HG03280 (cell line): ENCODE results near the gene TMPRSS3.

Experiments
- ATAC-seq: cut with Tn5 transposase; IDR thresholded peaks from one replicate; pipeline ENCODE4 v1.9.1; 2021; ENCODE audit warnings: mild to moderate bottlenecking, moderate library complexity; ENCODE audit not compliant: unreplicated experiment

The TMPRSS3 gene

GRCh38 chr21:42374864-42375499, 20.9 kb downstream of the TMPRSS3 start:
- no peak for ATAC-seq

DNA sequence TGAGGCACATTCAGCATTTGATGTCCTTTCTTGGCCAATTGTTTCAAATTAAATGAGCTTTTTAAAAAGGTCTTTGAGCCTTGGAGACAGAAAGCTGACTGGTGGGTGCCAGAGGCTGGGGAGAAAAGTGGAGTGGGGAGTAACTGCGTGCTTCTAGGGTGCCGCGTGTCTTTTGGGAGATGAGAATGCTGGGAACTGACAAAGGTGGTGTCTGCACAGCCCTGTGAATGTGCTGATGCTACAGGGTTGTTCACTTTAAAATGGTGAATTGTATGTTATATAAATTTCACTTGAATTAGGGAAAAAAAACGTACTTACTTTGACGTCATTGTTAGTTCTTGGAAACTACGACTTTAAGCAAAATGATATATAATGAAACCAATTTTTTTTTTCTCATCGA, 21.4 kb downstream of the TMPRSS3 start:
- ATAC-seq = no peak

DNA sequence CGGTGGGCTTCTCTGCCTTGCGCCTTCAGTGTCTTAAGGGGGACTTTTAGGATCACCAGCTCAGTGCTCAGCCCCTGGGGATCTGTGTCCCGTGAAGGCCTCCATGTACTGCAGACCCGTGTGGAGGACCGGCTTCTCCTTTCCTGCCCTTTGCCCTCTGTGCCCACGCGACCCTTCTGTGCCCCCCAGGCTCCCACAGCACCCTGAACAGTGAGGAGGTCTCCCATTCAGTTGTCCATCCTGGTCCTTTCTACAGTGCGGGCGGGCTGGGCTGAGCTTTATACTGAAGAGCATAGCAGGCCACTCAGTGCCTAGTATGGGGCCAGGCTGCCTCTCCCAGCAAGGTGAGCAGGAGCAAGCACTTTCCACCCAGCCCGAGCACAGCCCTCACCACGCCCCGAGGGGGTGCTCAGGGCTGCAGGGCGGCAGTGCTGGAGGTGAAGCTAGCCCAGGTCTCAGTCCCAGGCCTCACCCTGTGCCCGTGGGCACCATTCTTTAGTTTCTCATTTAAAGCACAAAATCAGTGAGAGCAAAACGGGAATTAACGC, 21.9 kb downstream of the TMPRSS3 start:
- no peak for ATAC-seq

GRCh38 chr21:42373196-42373907, 22.5 kb downstream of the TMPRSS3 start:
- no peak for ATAC-seq

GRCh38 chr21:42370894-42371654, 24.8 kb downstream of the TMPRSS3 start:
- ATAC-seq = no peak

DNA sequence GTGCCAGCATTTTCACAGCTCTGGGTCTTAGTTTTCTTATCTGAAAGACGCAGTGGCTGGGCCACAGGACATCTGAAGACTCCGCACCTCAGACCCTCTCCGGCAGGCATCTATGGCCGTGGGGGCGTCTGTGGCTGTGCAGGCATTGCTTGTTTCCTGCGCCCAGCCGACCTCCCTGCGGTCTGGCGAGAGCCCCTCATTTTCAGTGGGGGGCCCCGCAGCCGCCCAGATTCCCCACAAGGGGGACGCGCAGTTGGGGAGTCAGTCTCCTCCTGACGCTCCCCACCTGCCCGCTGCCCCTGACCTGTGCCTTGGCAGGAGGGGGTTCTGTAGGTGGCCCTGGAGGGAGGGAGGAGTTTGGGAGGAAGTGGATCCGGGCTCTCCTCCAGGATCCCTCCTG, 26.0 kb downstream of the TMPRSS3 start:
- no peak for ATAC-seq

- ATAC-seq = no peak
These were observed 28.3 kb downstream of the TMPRSS3 start for GRCh38 chr21:42367367-42368165.

GRCh38 chr21:42366292-42367010, 29.4 kb downstream of the TMPRSS3 start, which contains the start of gene TFF1:
TSS of gene TFF1 (minus strand) at chr21:42366535. CDS start at chr21:42366495, 40 bp downstream.
- ATAC-seq = no peak

GRCh38 chr21:42365770-42366169, 30.1 kb downstream of the TMPRSS3 start:
- no peak for ATAC-seq

DNA sequence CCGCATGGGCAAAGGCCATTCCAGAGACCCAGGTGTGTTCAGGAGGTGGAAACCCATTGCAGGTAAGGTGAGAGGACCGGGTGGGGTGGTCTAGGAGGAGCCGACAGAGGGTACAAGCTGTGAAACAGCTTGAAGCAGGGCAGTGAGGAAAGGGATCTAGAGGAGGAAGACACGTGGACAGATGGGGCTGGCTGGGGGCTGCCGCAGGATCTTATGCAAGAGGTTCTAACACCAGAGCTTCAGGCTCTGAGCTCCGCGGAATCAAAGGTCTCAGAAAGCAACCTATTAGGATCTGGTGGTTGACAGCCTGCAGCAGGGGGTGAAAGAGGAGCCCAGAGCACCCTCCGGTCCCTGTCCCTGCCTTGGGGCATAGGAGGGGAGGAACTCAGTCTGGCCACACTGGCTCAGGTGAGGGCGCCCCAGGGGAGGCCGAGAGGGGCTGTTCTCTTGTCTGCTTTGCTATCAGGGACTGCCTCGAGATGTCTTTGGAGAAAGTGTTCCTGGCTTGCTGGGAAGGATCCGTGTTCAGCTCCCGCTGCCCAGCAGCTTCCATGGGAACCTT, 31.5 kb downstream of the TMPRSS3 start:
- ATAC-seq = no peak

GRCh38 chr21:42363312-42363711, 32.5 kb downstream of the TMPRSS3 start:
- ATAC-seq = no peak

- ATAC-seq = no peak
These were observed 33.2 kb downstream of the TMPRSS3 start for GRCh38 chr21:42362700-42363099.

- ATAC-seq = no peak
These were observed 33.7 kb downstream of the TMPRSS3 start for GRCh38 chr21:42362198-42362597.

DNA sequence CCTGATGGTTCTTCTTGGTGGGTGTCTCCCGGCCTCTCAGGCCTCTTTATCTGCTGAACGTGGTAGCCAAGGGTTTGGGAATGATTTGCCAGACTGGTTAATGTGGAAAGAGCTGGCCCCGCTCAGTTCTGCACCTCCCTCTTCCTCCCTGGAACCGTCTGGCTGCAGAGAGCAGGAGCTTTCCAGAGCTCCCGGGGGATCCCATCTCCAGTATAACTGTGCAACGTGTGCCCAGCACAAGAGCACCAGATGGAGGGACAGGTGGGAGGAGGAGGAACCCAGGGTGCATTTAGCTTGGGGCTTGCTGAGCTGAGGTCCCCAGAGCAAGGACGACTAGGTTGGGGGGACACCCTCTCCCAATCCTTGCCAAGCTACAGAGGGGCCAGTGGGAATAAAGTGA, 34.6 kb downstream of the TMPRSS3 start:
- ATAC-seq = no peak

- ATAC-seq = no peak
These were observed 35.5 kb downstream of the TMPRSS3 start for GRCh38 chr21:42360317-42360716.

DNA sequence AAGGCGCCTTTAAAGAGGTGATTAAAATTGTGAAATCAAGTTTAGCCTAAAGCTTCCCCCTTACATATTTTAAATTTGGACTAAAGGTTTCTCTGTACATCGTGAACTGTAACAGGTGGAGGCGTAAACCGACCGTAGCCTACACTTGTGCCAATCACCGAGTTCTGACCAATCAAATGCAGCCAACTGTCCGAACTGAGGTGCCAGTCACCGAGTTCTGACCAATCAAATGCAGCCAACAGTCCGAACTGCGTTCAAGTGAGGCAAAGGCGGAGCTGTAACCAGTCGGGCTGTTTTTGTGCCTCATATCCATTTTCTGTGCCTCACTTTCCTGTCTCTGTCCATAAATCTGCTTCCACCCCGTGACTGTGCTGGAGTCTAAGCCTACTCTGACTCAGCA, 36.9 kb downstream of the TMPRSS3 start:
- ATAC-seq = no peak

GRCh38 chr21:42358261-42358660, 37.6 kb downstream of the TMPRSS3 start:
- no peak for ATAC-seq

- no peak for ATAC-seq
These were observed 38.5 kb downstream of the TMPRSS3 start for GRCh38 chr21:42357307-42357706.

- ATAC-seq = no peak
These were observed 39.2 kb downstream of the TMPRSS3 start for GRCh38 chr21:42356650-42357049.

GRCh38 chr21:42356046-42356445, 39.8 kb downstream of the TMPRSS3 start:
- no peak for ATAC-seq
